ENCODE results near the gene C3orf20.

C3orf20 gene

GRCh38 chr3:14791343-14791945, 116.5 kb downstream of the C3orf20 start:
- no peaks in the 10 kb centered on the region for H3K36me3 ChIP-seq (replicated peaks in 1 of 2; ENCODE audit: control insufficient read depth in 2 of 2, insufficient read depth in 2 of 2, low read length in 2 of 2)
- no peak overlapping the region for H2BK120ac ChIP-seq (ENCODE audit: low read depth, low read length)
- no peak overlapping the region for H3K4ac ChIP-seq (ENCODE audit: low read length)
- H2BK15ac ChIP-seq (ENCODE audit: low read length) = peak overlapping the region; percentile 64
- H2BK12ac ChIP-seq (ENCODE audit: low read length) = no peak overlapping the region
- no peak overlapping the region for H3K23ac ChIP-seq (ENCODE audit: low read depth, low read length, poor library complexity)
- H3K18ac ChIP-seq (ENCODE audit: low read length) = peak overlapping the region; percentile 58
- no peak overlapping the region for H4K8ac ChIP-seq (ENCODE audit: low read depth, low read length)
- DNase-seq (ENCODE audit: low spot score) = peak; percentile 58
- no peak overlapping the region for H2BK5ac ChIP-seq (ENCODE audit: low read length)
- no peaks in the 10 kb centered on the region for H3K79me1 ChIP-seq (ENCODE audit: low read depth, low read length)
- H3K4me2 ChIP-seq (ENCODE audit: insufficient read depth, low read length, poor library complexity, severe bottlenecking) = no peak overlapping the region
- H3K9me3 ChIP-seq (replicated peaks in 1 of 2; ENCODE audit: control insufficient read depth in 2 of 2, insufficient read depth in 1 of 2, low read depth in 1 of 2, low read length in 2 of 2) = no peaks in the 10 kb centered on the region
- no peak overlapping the region for H3K4me3 ChIP-seq (ENCODE audit: low read length in 2 of 2)
- H3K27me3 ChIP-seq (ENCODE audit: control insufficient read depth in 3 of 3, insufficient read depth in 3 of 3, low read depth in 1 of 3, low read length in 3 of 3) = peaks cover 0 to 32% (median 0%) of the 10 kb centered on the region in 3 experiments
- WGBS, 2 donors (ENCODE audit: extremely low coverage in 2 of 2, insufficient read length in 2 of 2, insufficient replicate concordance in 1 of 2) = no CpG with 5 or more reads among the region's 15 CpGs
- no peak overlapping the region for H2AK5ac ChIP-seq (ENCODE audit: low read depth, low read length)
- H3K27ac ChIP-seq (replicated peaks; ENCODE audit: low read length) = no peak overlapping the region
- H4K91ac ChIP-seq (ENCODE audit: low read depth, low read length, poor library complexity) = no peak overlapping the region
- no peak overlapping the region for H3K9ac ChIP-seq (ENCODE audit: low read depth, low read length, poor library complexity)
- H3K4me1 ChIP-seq (ENCODE audit: control insufficient read depth in 2 of 2, insufficient read depth in 1 of 2, low read depth in 1 of 2, low read length in 2 of 2) = peaks cover 0 to 2% of the 10 kb centered on the region in 2 donors
- peak overlapping the region; percentile 64 for H2AFZ ChIP-seq (ENCODE audit: low read length)
- H3K14ac ChIP-seq (ENCODE audit: low read length) = no peak overlapping the region

- Histone ChIP-seq H3K4ac (ENCODE audit: low read length) (no peak overlapping the region), H3K23ac (ENCODE audit: low read depth, low read length, poor library complexity) (no peak overlapping the region), H2AK5ac (ENCODE audit: low read depth, low read length) (no peak overlapping the region), H3K36me3 (replicated peaks in 1 of 2; ENCODE audit: control insufficient read depth in 2 of 2, insufficient read depth in 2 of 2, low read length in 2 of 2) (no peaks in the 10 kb centered on the region), H3K4me2 (ENCODE audit: insufficient read depth, low read length, poor library complexity, severe bottlenecking) (no peak overlapping the region), H3K4me1 (ENCODE audit: control insufficient read depth in 2 of 2, insufficient read depth in 1 of 2, low read depth in 1 of 2, low read length in 2 of 2) (peaks cover 0 to 2% of the 10 kb centered on the region in 2 donors), H2BK5ac (ENCODE audit: low read length) (no peak overlapping the region), H2BK15ac (ENCODE audit: low read length) (peak overlapping the region; percentile 27), H2AFZ (ENCODE audit: low read length) (no peak overlapping the region), H4K91ac (ENCODE audit: low read depth, low read length, poor library complexity) (no peak overlapping the region), H2BK120ac (ENCODE audit: low read depth, low read length) (no peak overlapping the region), H3K18ac (ENCODE audit: low read length) (no peak overlapping the region), H4K8ac (ENCODE audit: low read depth, low read length) (no peak overlapping the region), H3K14ac (ENCODE audit: low read length) (no peak overlapping the region), H2BK12ac (ENCODE audit: low read length) (no peak overlapping the region), H3K9ac (ENCODE audit: low read depth, low read length, poor library complexity) (no peak overlapping the region), H3K27ac (replicated peaks; ENCODE audit: low read length) (no peak overlapping the region), H3K9me3 (replicated peaks in 1 of 2; ENCODE audit: control insufficient read depth in 2 of 2, insufficient read depth in 1 of 2, low read depth in 1 of 2, low read length in 2 of 2) (peaks cover 0 to under 1% of the 10 kb centered on the region in 2 donors), H3K27me3 (ENCODE audit: control insufficient read depth in 3 of 3, insufficient read depth in 3 of 3, low read depth in 1 of 3, low read length in 3 of 3) (peaks cover 0 to 38% (median 0%) of the 10 kb centered on the region in 3 experiments), H3K79me1 (ENCODE audit: low read depth, low read length) (no peaks in the 10 kb centered on the region), H3K4me3 (ENCODE audit: low read length in 2 of 2) (no peak overlapping the region)
- WGBS, 2 donors (ENCODE audit: extremely low coverage in 2 of 2, insufficient read length in 2 of 2, insufficient replicate concordance in 1 of 2) = no CpG with 5 or more reads among the region's 9 CpGs
- no peak for DNase-seq (ENCODE audit: low spot score)
Measured at GRCh38 chr3:14792691-14793121, 117.8 kb downstream of the C3orf20 start.

DNA sequence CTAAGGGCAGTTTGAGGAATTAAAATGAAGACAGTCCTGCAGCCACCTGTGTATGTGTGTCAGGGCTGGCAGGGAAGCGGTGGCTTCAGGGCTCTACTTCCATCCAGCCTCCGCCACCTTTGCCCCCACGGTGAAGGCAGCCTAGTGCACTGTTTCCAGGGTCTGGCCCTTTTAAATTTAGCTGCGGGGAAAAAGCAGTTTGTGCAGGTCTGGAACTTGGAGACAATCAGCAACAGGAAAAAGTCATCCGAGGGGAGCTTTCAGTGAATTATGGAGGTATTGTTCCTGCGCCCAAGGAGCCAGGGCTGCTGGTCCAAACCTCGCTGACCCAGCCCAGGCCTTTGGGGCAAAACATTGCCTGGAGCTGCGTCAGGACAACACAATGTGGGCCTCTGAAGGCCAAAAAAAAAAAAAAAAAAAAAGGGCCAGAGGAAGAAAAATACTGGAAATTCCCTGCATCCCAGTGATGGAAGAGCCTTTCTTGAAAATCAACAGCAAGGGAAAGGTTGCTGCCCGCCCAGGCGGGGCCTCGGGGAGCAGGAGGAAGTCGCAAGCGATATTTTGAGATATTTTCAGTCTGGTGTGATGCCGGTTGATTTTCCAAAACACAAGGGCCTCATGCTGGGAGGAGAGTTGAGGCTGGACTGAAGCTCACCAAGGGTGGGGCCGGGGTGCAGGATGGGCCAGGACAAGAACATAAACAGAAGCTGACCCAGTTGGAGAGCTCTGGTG, 118.4 kb downstream of the C3orf20 start:
- Histone ChIP-seq H2BK12ac (ENCODE audit: low read length) (no peak overlapping the region), H3K27ac (replicated peaks; ENCODE audit: low read length) (no peak overlapping the region), H3K27me3 (ENCODE audit: control insufficient read depth in 3 of 3, insufficient read depth in 3 of 3, low read depth in 1 of 3, low read length in 3 of 3) (peaks cover 0 to 40% (median 0%) of the 10 kb centered on the region in 3 experiments), H2AK5ac (ENCODE audit: low read depth, low read length) (no peak overlapping the region), H2BK120ac (ENCODE audit: low read depth, low read length) (no peak overlapping the region), H3K9ac (ENCODE audit: low read depth, low read length, poor library complexity) (no peak overlapping the region), H4K91ac (ENCODE audit: low read depth, low read length, poor library complexity) (no peak overlapping the region), H3K36me3 (replicated peaks in 1 of 2; ENCODE audit: control insufficient read depth in 2 of 2, insufficient read depth in 2 of 2, low read length in 2 of 2) (no peaks in the 10 kb centered on the region), H2AFZ (ENCODE audit: low read length) (no peak overlapping the region), H3K9me3 (replicated peaks in 1 of 2; ENCODE audit: control insufficient read depth in 2 of 2, insufficient read depth in 1 of 2, low read depth in 1 of 2, low read length in 2 of 2) (peaks cover 0 to 2% of the 10 kb centered on the region in 2 donors), H3K79me1 (ENCODE audit: low read depth, low read length) (no peaks in the 10 kb centered on the region), H3K4me1 (ENCODE audit: control insufficient read depth in 2 of 2, insufficient read depth in 1 of 2, low read depth in 1 of 2, low read length in 2 of 2) (peaks cover 0 to 2% of the 10 kb centered on the region in 2 donors), H2BK15ac (ENCODE audit: low read length) (no peak overlapping the region), H3K18ac (ENCODE audit: low read length) (no peak overlapping the region), H4K8ac (ENCODE audit: low read depth, low read length) (no peak overlapping the region), H3K4ac (ENCODE audit: low read length) (no peak overlapping the region), H3K23ac (ENCODE audit: low read depth, low read length, poor library complexity) (no peak overlapping the region), H3K4me2 (ENCODE audit: insufficient read depth, low read length, poor library complexity, severe bottlenecking) (no peak overlapping the region), H2BK5ac (ENCODE audit: low read length) (no peak overlapping the region), H3K4me3 (ENCODE audit: low read length in 2 of 2) (no peak overlapping the region), H3K14ac (ENCODE audit: low read length) (no peak overlapping the region)
- DNase-seq (ENCODE audit: low spot score) = no peak
- WGBS, 2 donors (ENCODE audit: extremely low coverage in 2 of 2, insufficient read length in 2 of 2, insufficient replicate concordance in 1 of 2) = no CpG with 5 or more reads among the region's 15 CpGs

GRCh38 chr3:14793858-14794234, 118.9 kb downstream of the C3orf20 start:
- Histone ChIP-seq H3K4me1 (ENCODE audit: control insufficient read depth in 2 of 2, insufficient read depth in 1 of 2, low read depth in 1 of 2, low read length in 2 of 2) (peaks cover 0 to 2% of the 10 kb centered on the region in 2 donors), H2BK12ac (ENCODE audit: low read length) (no peak overlapping the region)
- no peak for DNase-seq (ENCODE audit: low spot score)

More at GRCh38 chr3:14793858-14794234, 118.9 kb downstream of the C3orf20 start:
- Histone ChIP-seq H3K4ac (ENCODE audit: low read length) (no peak overlapping the region), H3K4me2 (ENCODE audit: insufficient read depth, low read length, poor library complexity, severe bottlenecking) (no peak overlapping the region), H3K14ac (ENCODE audit: low read length) (no peak overlapping the region), H3K4me3 (ENCODE audit: low read length in 2 of 2) (no peak overlapping the region), H3K79me1 (ENCODE audit: low read depth, low read length) (no peaks in the 10 kb centered on the region), H3K23ac (ENCODE audit: low read depth, low read length, poor library complexity) (peak overlapping the region; percentile 8), H4K8ac (ENCODE audit: low read depth, low read length) (no peak overlapping the region), H3K27me3 (ENCODE audit: control insufficient read depth in 3 of 3, insufficient read depth in 3 of 3, low read depth in 1 of 3, low read length in 3 of 3) (peaks cover 0 to 40% (median 0%) of the 10 kb centered on the region in 3 experiments), H3K36me3 (replicated peaks in 1 of 2; ENCODE audit: control insufficient read depth in 2 of 2, insufficient read depth in 2 of 2, low read length in 2 of 2) (no peaks in the 10 kb centered on the region), H3K9me3 (replicated peaks in 1 of 2; ENCODE audit: control insufficient read depth in 2 of 2, insufficient read depth in 1 of 2, low read depth in 1 of 2, low read length in 2 of 2) (peaks cover 0 to 2% of the 10 kb centered on the region in 2 donors), H3K9ac (ENCODE audit: low read depth, low read length, poor library complexity) (no peak overlapping the region), H2BK5ac (ENCODE audit: low read length) (no peak overlapping the region), H2BK15ac (ENCODE audit: low read length) (no peak overlapping the region), H2AK5ac (ENCODE audit: low read depth, low read length) (no peak overlapping the region), H2BK120ac (ENCODE audit: low read depth, low read length) (no peak overlapping the region), H3K18ac (ENCODE audit: low read length) (no peak overlapping the region), H2AFZ (ENCODE audit: low read length) (no peak overlapping the region), H4K91ac (ENCODE audit: low read depth, low read length, poor library complexity) (peak overlapping the region; percentile 25), H3K27ac (replicated peaks; ENCODE audit: low read length) (no peak overlapping the region)
- no CpG with 5 or more reads among the region's 5 CpGs for WGBS, 2 donors (ENCODE audit: extremely low coverage in 2 of 2, insufficient read length in 2 of 2, insufficient replicate concordance in 1 of 2)
